ENCODE results near the gene KCNF1. TPM values are rescaled to one million over a fixed set of nuclear protein-coding genes. Genes with fewer than 3 reads are reported as not detected.

Gene KCNF1
- total and polyA plus RNA-seq, 2 donors from 2014 or later: 0.63 to 0.67 TPM

DNA sequence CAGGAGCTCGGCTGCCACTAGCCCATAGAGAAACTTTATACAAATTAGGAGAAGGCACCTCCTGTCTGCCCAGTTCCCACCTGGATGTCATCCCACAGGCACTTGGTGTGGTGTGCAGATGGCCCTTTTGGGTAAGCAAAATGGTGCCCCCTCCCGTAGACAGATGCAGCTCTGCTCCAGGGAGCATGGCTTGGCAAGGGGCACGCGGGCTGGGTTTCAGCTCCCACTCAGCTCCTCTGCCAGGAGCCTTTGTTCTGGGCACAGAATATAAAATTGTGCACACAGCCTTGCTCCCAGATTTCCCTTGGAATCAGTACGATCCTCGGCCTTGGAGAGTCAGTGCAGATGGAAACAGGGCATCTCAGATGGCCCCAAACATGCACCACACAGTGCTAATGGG lies 20.3 kb upstream of the KCNF1 start:
- H3K36me3 ChIP-seq (ENCODE audit: control insufficient read depth in 2 of 3, insufficient read depth in 3 of 3, low read length in 3 of 3): no peaks in the 10 kb centered on the region
- intact Hi-C loops (cut with DNase I): no loop called here
- no peaks in the 10 kb centered on the region for H3K4me1 ChIP-seq (ENCODE audit: control insufficient read depth in 2 of 3, insufficient read depth in 2 of 3, low read depth in 1 of 3, low read length in 3 of 3)
- no peak overlapping the region for H3K4me3 ChIP-seq (ENCODE audit: low read length in 3 of 3)
- H3K9me3 ChIP-seq (ENCODE audit: control insufficient read depth in 2 of 3, insufficient read depth in 1 of 3, low read length in 3 of 3): no peaks in the 10 kb centered on the region
- no peak overlapping the region for H3K27ac ChIP-seq (ENCODE audit: low read depth in 2 of 2, low read length in 2 of 2)
- H3K9ac ChIP-seq (ENCODE audit: low read length in 3 of 3): no peak overlapping the region
- no peaks in the 10 kb centered on the region for H3K27me3 ChIP-seq (ENCODE audit: control insufficient read depth, insufficient read depth, low read length)
- TF ChIP-seq, protein P1, sequence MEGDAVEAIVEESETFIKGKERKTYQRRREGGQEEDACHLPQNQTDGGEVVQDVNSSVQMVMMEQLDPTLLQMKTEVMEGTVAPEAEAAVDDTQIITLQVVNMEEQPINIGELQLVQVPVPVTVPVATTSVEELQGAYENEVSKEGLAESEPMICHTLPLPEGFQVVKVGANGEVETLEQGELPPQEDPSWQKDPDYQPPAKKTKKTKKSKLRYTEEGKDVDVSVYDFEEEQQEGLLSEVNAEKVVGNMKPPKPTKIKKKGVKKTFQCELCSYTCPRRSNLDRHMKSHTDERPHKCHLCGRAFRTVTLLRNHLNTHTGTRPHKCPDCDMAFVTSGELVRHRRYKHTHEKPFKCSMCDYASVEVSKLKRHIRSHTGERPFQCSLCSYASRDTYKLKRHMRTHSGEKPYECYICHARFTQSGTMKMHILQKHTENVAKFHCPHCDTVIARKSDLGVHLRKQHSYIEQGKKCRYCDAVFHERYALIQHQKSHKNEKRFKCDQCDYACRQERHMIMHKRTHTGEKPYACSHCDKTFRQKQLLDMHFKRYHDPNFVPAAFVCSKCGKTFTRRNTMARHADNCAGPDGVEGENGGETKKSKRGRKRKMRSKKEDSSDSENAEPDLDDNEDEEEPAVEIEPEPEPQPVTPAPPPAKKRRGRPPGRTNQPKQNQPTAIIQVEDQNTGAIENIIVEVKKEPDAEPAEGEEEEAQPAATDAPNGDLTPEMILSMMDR (IDR thresholded peaks at IDR 0.05; ENCODE audit: borderline replicate concordance, extremely low read depth, insufficient read depth): no peak
- DNase-seq: no peak
- FAIRE-seq: no peak

DNA sequence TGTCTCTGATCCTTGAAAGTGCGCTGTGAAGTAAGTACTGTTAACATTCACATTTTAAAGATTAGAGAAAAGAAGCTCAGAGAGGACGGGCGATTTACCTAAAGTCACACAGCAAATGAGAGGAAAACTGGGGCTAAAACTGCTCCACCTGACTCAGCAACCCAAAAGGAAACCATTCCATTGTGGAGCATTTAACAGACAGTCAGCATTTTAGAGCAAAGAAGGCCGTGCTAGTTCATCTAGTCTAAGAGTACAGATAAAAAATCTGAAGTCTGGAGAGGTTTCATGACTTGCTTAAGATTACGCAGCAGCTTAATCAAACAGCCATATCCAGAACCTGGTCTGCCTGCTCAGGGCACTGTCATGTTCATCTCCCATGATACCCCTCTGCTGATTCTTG lies 19.9 kb upstream of the KCNF1 start:
- H3K27ac ChIP-seq (ENCODE audit: low read depth in 2 of 2, low read length in 2 of 2): no peak overlapping the region
- intact Hi-C loops (cut with DNase I): no loop called here
- H3K27me3 ChIP-seq (ENCODE audit: control insufficient read depth, insufficient read depth, low read length): no peaks in the 10 kb centered on the region
- no peaks in the 10 kb centered on the region for H3K4me1 ChIP-seq (ENCODE audit: control insufficient read depth in 2 of 3, insufficient read depth in 2 of 3, low read depth in 1 of 3, low read length in 3 of 3)
- no peak for DNase-seq
- no peaks in the 10 kb centered on the region for H3K9me3 ChIP-seq (ENCODE audit: control insufficient read depth in 2 of 3, insufficient read depth in 1 of 3, low read length in 3 of 3)
- no peaks in the 10 kb centered on the region for H3K36me3 ChIP-seq (ENCODE audit: control insufficient read depth in 2 of 3, insufficient read depth in 3 of 3, low read length in 3 of 3)
- H3K4me3 ChIP-seq (ENCODE audit: low read length in 3 of 3): no peak overlapping the region
- no peak overlapping the region for H3K9ac ChIP-seq (ENCODE audit: low read length in 3 of 3)
- FAIRE-seq: no peak
- TF ChIP-seq, protein P1 (IDR thresholded peaks at IDR 0.05; ENCODE audit: borderline replicate concordance, extremely low read depth, insufficient read depth): no peak

DNA sequence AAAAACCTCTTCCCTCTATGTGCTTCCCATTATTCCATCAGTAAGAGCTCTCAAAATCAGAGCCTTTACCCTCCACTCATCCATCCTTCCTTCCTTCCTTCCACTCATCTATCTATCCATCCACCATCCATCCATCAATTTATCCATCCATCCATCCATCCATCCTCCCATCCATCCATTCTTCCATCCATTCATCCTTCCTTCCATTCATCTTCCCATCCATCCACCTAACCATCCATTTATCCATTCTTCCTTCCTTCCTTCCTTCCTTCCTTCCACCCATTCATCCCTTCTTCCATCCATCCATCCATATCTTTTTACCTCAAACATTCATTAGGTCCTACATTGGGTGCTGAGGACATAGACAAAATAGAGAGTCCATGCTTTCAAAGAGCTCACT lies 19.4 kb upstream of the KCNF1 start:
- DNase-seq (no peak), FAIRE-seq (no peak)
- intact Hi-C loops (cut with DNase I): no loop called here
- H3K9me3 ChIP-seq (ENCODE audit: control insufficient read depth in 2 of 3, insufficient read depth in 1 of 3, low read length in 3 of 3): no peaks in the 10 kb centered on the region
- H3K27me3 ChIP-seq (ENCODE audit: control insufficient read depth, insufficient read depth, low read length): no peaks in the 10 kb centered on the region
- H3K4me3 ChIP-seq (ENCODE audit: low read length in 3 of 3): no peak overlapping the region
- TF ChIP-seq, protein P1 (IDR thresholded peaks at IDR 0.05; ENCODE audit: borderline replicate concordance, extremely low read depth, insufficient read depth): no peak
- no peak overlapping the region for H3K9ac ChIP-seq (ENCODE audit: low read length in 3 of 3)
- H3K36me3 ChIP-seq (ENCODE audit: control insufficient read depth in 2 of 3, insufficient read depth in 3 of 3, low read length in 3 of 3): no peaks in the 10 kb centered on the region
- no peaks in the 10 kb centered on the region for H3K4me1 ChIP-seq (ENCODE audit: control insufficient read depth in 2 of 3, insufficient read depth in 2 of 3, low read depth in 1 of 3, low read length in 3 of 3)
- no peak overlapping the region for H3K27ac ChIP-seq (ENCODE audit: low read depth in 2 of 2, low read length in 2 of 2)

DNA sequence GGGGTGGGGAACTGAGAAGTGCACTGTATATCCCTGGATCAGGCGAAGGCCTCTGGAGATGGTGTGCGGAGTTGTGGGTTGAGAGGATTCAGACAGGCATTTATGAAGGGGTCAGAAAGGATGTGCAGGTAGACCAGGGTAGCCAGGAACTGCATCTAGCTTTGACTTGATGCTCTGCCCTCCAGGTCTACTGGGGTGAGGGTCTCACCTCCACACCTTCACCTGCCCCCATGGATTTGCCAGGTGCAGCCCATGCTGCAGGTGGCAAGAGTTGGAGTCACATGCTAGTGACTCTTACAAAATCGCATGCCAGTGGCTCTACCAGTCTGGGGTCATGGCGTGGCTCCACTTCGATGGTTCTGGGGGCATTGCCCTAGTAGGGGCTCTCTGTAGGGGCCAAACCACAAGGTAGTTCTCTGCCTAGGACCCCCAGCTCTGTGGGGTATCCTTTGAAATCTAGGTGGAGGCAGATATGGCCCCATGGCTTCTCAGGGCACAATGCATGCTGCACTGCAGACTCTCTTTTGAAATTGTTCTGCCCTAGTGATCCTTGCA lies 18.9 kb upstream of the KCNF1 start:
- FAIRE-seq (no peak), DNase-seq (no peak)
- Histone ChIP-seq H3K36me3 (ENCODE audit: control insufficient read depth in 2 of 3, insufficient read depth in 3 of 3, low read length in 3 of 3) (no peaks in the 10 kb centered on the region), H3K27me3 (ENCODE audit: control insufficient read depth, insufficient read depth, low read length) (no peaks in the 10 kb centered on the region), H3K4me1 (ENCODE audit: control insufficient read depth in 2 of 3, insufficient read depth in 2 of 3, low read depth in 1 of 3, low read length in 3 of 3) (no peaks in the 10 kb centered on the region), H3K27ac (ENCODE audit: low read depth in 2 of 2, low read length in 2 of 2) (no peak overlapping the region), H3K9ac (ENCODE audit: low read length in 3 of 3) (no peak overlapping the region), H3K4me3 (ENCODE audit: low read length in 3 of 3) (no peak overlapping the region), H3K9me3 (ENCODE audit: control insufficient read depth in 2 of 3, insufficient read depth in 1 of 3, low read length in 3 of 3) (no peaks in the 10 kb centered on the region)
- intact Hi-C loops (cut with DNase I): no loop called here
- TF ChIP-seq, protein P1 (IDR thresholded peaks at IDR 0.05; ENCODE audit: borderline replicate concordance, extremely low read depth, insufficient read depth): no peak

All from kidney (tissue), 14 donors.